ENCODE measurements around the gene OTOS.

OTOS gene

DNA sequence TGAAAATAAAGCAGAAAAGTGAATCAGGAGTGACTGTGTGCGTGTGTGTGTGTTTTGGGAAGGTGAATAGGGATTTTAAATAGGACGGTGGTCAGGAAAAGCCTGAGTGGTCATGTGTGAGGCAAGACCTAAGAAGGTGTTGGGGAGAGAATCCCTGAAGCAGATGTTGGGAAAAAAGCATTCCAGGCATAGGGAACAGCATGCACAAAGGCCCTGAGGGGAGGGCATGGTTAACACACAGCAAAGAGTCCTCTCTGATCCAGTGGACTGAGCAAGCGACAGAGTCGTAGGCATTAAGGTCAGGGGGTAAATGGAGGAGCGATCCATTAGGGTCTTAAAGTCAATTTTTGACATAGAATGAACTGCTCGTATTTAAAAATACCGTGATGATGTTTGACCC lies 34.0 kb upstream of the OTOS start:
- H3K27ac ChIP-seq, result no peak overlapping the region
- TF ChIP-seq, protein P1, sequence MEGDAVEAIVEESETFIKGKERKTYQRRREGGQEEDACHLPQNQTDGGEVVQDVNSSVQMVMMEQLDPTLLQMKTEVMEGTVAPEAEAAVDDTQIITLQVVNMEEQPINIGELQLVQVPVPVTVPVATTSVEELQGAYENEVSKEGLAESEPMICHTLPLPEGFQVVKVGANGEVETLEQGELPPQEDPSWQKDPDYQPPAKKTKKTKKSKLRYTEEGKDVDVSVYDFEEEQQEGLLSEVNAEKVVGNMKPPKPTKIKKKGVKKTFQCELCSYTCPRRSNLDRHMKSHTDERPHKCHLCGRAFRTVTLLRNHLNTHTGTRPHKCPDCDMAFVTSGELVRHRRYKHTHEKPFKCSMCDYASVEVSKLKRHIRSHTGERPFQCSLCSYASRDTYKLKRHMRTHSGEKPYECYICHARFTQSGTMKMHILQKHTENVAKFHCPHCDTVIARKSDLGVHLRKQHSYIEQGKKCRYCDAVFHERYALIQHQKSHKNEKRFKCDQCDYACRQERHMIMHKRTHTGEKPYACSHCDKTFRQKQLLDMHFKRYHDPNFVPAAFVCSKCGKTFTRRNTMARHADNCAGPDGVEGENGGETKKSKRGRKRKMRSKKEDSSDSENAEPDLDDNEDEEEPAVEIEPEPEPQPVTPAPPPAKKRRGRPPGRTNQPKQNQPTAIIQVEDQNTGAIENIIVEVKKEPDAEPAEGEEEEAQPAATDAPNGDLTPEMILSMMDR (IDR thresholded peaks at IDR 0.05), result no peak
- TF ChIP-seq ZFX (IDR thresholded peaks at IDR 0.05; ENCODE audit: borderline replicate concordance), result no peak

DNA sequence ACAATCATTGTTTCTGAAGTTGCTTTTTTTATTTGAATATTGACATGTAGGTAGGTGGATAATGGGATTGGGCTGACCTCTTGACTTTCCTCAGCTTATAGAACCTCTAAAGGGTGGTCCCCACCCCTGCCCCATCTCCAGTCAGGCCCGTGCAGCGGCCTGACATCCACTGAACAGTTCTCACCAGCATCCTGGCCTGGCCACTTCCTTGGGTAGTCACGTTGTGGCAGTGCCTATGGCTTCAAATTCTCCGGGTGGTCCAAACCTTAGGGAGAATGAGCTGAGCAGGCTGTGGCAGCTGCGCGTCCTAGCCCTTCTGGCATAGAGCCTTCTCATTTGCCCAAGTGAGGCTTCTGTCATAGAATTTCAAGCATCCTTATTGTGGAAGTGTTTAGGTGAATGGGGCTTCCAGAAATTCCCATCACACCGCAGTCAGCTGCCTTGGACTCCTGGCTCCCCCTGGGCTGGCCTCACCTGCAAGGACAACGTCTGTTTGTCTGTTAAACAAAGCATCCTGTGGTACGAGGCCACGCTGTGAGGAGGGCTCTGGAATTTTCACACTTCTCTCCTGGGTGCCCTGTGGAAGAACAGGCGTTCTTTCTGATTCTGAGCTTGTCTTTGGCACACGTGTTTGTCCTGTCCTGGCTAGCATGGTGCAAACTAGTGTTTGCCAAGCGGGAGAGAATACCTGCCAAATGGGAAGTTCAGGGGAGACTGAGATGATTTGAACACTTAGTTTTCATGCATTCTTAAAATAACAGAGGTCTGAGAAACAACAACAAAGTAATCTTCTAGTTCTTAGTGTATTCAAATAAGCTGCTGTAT lies 31.8 kb upstream of the OTOS start:
- no peak for TF ChIP-seq ZFX (IDR thresholded peaks at IDR 0.05; ENCODE audit: borderline replicate concordance)
- TF ChIP-seq, protein P1 (IDR thresholded peaks at IDR 0.05), result no peak

DNA sequence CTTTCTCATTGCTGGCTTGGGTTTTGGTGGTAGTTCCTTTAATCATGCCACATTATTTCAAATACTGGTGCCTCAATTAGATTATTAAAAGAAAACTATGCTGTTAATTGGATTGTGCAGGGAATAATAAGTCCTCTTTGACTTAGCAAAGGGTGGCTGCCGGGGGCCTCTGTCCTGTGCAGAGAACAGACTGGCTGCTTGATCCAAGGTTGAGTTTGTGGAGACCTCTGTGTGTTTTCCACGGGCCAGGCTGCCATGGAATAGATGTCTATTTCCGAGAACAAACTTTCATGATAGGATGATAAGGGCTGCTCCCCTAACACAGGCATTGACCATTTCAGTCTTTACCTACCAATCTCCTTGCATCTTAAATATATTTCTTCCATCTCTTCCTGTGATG lies 30.4 kb upstream of the OTOS start:
- TF ChIP-seq, protein P1 (IDR thresholded peaks at IDR 0.05), result no peak
- TF ChIP-seq ZFX (IDR thresholded peaks at IDR 0.05; ENCODE audit: borderline replicate concordance), result no peak
- H3K27ac ChIP-seq, result no peak overlapping the region

More for the DNA sequence above, 31.8 kb upstream of the OTOS start:
- no peak overlapping the region for H3K27ac ChIP-seq

DNA sequence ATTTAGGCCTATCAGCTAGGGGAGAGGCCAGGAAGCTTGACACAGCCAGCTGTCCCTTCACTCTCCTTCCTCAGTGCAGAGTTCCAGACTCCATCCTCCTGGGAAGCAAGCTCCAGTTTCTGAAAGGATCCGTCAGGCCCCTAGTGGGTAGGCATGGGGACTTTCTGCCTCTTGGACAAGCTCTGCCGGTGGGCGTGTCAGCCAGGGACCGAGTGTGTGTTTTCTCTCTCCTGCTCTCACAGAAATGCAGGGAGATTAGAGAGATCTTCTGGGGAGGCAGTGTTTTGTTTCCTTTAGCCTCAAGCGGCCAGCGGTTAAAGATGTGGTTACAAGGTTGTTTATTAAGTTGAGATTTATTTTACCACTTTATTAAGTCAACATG lies 29.9 kb upstream of the OTOS start:
- H3K27ac ChIP-seq, result no peak overlapping the region
- TF ChIP-seq, protein P1 (IDR thresholded peaks at IDR 0.05), result no peak
- TF ChIP-seq ZFX (IDR thresholded peaks at IDR 0.05; ENCODE audit: borderline replicate concordance), result no peak

DNA sequence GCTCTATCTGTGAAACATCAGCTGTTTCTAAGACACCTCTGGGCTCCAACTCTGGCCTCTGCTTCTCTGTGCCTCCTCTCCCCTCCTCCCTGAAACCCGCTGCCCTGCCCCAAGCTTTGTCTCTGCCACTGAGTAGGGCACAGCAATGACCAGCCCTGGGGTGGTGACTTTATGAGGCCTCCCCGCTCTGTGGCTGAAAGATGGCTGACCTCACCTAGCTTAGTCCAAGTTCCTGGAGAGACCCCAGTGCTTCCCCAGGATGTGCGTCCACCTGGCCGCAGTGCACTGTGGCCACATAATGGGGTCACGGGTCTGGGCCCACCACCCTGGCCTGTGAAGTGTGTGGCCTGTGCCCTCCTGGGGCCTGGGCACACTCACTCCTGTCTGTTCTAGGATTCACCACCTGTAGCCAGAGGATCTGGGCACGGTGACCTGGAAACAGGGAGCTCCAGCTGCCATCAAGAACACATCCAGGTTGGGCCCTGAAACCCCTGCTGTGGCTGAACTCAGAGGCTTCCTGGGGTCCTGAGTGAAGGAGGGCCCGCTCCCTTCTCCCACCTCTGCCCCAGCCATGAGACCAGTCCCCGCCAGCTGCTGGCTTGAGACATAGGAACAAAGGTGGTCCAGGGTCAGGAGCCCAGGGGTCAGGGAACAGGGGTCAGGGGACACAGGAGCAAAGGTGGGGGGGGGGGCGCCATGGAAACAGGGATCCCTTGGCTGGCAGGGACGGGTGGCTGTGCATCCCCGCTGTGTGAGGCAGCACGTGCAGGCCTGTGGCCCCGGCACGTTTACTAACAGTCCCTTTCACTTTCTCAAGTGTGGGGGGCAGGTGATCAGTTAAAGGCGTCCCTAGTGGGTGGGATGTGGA lies 29.3 kb upstream of the OTOS start:
- H3K27ac ChIP-seq, result no peak overlapping the region
- no peak for TF ChIP-seq ZFX (IDR thresholded peaks at IDR 0.05; ENCODE audit: borderline replicate concordance)
- TF ChIP-seq, protein P1 (IDR thresholded peaks at IDR 0.05), result no peak

DNA sequence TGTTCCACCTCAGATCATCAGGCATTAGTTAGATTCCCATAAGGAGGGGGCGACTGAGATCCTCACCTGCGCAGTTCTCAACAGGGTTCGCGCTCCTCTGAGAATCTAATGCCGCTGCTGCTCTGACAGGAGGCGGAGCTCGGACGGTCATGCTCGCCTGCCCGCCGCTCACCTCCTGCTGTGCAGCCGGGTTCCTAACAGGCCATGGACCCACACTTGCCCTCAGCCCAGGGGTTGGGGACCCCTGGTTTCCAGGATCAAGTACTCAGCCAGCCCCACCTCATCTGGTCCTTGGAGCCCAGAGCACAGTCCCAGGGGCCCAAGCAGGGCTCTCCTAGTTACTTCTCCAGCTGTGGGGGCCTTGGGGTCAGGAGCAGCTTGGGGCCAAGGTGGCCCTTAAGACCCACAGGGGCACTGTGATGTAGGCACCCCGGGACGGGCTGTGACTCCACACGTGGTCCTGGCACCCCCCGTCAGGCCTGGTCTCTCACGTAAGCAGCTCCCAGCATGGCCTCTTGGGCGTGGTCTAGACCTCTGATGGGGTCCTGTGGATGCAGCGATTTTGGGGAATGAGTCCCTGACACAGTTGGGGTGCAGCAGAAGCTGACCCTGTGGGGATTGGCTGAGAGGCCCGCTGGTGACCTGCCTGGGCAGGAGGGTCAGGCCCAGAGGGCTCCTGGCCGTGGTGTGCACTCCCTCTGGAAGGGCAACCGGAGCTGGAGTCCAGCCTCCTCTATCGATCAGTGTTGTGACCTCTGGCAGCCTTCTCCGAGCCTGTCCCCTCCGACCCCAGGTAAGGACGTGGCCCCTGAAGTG lies 28.3 kb upstream of the OTOS start:
- H3K27ac ChIP-seq, result no peak overlapping the region
- no peak for TF ChIP-seq ZFX (IDR thresholded peaks at IDR 0.05; ENCODE audit: borderline replicate concordance)
- TF ChIP-seq, protein P1 (IDR thresholded peaks at IDR 0.05), result no peak

All from 22Rv1 (cell line).